GM10266 (cell line): Measurements from ENCODE around the gene MS4A8.

Source experiments
- DNase-seq: peaks from one replicate; pipeline ENCODE4 v3.0.0; 2012; ENCODE audit errors: extremely low spot score
- TF ChIP-seq, protein P1 (sequence below): IDR thresholded peaks from 2 replicates; pipeline ENCODE4 v1.5.1; 2012; ENCODE audit warnings: mild to moderate bottlenecking, low read depth; ENCODE audit not compliant: control insufficient read depth, insufficient read depth; ENCODE audit errors: missing control alignments

Gene MS4A8

GRCh38 chr11:60725592-60725991 lies 26.2 kb downstream of the MS4A8 start:
- TF ChIP-seq, protein P1, sequence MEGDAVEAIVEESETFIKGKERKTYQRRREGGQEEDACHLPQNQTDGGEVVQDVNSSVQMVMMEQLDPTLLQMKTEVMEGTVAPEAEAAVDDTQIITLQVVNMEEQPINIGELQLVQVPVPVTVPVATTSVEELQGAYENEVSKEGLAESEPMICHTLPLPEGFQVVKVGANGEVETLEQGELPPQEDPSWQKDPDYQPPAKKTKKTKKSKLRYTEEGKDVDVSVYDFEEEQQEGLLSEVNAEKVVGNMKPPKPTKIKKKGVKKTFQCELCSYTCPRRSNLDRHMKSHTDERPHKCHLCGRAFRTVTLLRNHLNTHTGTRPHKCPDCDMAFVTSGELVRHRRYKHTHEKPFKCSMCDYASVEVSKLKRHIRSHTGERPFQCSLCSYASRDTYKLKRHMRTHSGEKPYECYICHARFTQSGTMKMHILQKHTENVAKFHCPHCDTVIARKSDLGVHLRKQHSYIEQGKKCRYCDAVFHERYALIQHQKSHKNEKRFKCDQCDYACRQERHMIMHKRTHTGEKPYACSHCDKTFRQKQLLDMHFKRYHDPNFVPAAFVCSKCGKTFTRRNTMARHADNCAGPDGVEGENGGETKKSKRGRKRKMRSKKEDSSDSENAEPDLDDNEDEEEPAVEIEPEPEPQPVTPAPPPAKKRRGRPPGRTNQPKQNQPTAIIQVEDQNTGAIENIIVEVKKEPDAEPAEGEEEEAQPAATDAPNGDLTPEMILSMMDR: no peak
- DNase-seq: no peak

GRCh38 chr11:60731586-60731985 lies 32.2 kb downstream of the MS4A8 start:
- TF ChIP-seq, protein P1: no peak
- no peak for DNase-seq

DNA sequence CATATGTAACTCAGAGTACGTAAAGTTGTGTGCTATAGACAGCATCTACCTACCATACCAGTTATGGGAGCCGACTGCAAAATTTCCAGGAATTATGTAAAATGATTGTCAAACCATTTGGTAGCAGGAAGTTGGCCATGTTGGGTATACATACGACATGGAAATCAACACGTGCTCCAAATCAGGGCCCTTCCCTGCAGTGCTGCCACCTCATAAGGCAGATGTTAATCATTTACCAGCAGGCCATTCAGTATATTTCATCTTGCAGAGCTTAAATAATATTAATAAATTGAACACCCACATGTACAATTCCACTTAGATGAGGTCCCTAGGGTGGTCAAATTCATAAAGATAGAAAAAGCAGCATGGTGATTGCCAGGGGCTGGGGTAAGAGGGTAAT lies 34.9 kb downstream of the MS4A8 start:
- DNase-seq: no peak
- TF ChIP-seq, protein P1: no peak

DNA sequence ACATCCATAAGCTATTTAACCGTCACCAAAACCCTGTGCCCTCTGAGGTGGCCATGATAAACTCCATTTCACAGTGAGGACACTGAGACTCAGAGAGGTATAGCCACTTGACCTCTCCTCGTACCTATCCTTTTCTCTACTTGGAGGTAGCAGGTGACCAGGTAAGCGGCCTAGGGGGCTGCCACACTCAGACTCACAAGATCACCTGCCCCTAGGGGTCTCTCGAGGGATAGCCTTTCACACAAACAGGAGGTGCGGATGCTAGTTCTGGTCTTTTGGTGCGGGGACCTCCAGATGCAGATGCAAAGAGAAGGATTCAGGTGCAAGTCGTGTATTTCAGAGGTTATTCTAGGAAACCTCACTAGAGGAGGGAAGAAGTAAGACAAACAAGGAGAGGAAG lies 39.7 kb downstream of the MS4A8 start:
- TF ChIP-seq, protein P1: no peak
- no peak for DNase-seq

DNA sequence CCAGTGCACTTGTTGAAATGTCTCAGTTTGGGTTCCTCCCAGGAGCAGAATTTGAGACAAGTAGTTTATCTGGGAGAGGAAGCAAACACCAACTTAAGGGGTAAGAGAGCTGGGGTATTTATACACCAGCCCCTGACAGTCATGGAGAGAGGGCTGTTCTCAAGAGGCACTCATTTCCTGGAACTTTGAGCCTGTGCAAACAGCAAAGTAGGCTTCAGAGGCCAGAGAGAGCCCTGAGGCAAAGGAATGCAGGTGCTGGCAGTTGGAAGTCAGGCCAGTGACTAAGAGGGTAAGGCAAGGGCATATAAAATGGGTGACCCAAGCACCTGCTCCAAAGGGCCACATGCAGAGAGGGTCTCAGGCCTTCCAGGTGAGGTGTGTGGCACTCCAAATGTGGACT lies 41.2 kb downstream of the MS4A8 start:
- no peak for DNase-seq
- TF ChIP-seq, protein P1: no peak

DNA sequence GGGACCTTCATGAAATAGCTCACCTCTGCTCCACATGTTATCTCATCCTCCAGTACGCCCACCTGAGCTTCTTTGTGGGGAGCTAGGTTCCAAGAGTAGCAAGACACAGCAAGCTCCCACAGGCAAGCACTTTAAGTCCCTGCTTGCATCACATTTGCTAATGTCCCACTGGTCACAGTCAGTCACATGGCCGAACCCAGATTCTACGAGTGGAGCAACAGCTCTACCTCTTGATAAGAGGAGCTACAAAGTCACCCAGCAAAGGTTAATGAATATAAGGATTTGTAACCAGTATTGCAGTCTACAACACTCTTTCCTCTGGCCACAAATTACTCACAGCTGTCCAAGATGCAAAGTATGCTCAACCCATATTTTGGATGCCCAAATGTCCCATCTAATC lies 42.0 kb downstream of the MS4A8 start:
- TF ChIP-seq, protein P1: no peak
- DNase-seq: no peak

DNA sequence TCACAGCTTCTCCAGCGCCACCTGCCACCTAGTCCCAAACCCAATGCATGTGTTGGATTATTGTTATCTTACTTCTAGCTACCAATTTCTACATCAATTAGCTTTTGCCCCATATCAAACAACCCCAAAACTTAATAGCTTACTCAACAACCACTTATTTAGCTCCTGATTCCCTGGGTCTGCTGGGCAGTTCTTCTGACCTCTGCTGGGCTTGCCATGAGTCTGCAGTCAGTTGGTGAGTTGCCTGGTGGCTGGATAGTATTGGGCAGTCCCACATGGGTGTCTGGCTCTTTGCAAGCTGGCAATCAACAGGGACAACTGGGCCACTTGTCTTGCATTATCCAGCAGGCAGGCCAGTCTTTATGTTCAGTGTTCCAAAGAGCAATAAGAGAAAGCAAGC lies 43.6 kb downstream of the MS4A8 start:
- TF ChIP-seq, protein P1: no peak
- no peak for DNase-seq

- TF ChIP-seq, protein P1: no peak
- no peak for DNase-seq
Observed at GRCh38 chr11:60744114-60744513, 44.7 kb downstream of the MS4A8 start.
